HG03575 (cell line): ENCODE measurements around the gene TTC27.
"Not testable (repeated sequence)": the region's sequence is repeated elsewhere in the genome, so short reads cannot be mapped to it uniquely, and the experiment has no call there.

Experiments
- ATAC-seq: cut with Tn5 transposase; IDR thresholded peaks from one replicate; pipeline ENCODE4 v1.9.1; 2021; ENCODE audit not compliant: unreplicated experiment, insufficient number of reproducible peaks, low FRiP score; ENCODE audit errors: extremely low read depth

Gene TTC27

GRCh38 chr2:32864334-32865111 lies 236.7 kb downstream of the TTC27 start:
- no peak for ATAC-seq

DNA sequence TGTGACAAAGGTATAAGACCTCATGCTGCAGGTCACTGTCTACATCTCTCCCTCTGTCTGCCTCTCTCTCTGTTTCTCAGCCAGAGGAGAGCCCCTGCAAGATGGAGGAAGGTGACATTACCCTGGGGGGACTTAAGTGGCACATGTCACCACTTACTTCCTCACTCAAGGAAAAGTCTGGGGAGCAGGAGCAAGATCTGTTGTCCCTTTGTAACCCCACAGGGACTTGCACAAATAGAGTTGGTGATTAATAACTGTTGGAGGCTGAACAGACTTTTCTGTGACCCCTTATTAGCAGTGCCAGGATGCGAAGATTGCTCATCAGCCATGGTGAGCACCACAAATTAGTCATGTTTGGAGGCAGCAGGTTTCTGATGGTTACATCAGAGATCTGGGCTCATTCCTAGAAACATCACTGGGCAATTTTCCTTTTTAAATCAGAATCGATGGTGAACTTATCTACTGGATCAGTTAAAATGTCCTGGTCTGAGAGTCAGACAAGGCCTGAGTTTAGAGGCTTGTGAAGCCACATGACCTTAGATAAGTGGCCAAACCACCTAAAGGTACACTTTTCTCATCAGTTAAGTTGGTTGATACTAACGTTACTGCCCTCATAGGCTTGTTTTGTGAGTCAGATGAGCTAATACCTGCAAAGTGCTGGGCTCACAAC lies 237.7 kb downstream of the TTC27 start:
- no peak for ATAC-seq

DNA sequence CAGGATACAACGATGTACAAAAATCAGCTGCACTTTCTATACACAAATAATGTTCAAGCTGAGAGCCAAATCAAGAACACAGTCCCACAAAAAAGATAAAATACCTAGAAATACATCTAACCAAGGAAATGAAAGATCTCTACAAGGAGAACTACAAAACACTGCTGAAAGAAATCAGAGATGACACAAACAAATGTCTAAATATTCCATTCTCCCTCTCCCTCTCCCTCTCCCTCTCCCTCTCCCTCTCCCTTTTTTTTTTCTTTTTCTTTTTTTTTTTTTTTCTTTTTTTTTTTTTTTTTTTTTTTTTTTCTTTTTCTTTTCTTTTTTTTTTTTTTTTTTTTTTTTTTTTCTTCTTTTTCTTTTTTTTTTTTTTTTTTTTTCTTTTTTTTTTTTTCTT lies 238.6 kb downstream of the TTC27 start:
- ATAC-seq: not testable (repeated sequence)
